Glutamatergic neuron (in vitro differentiated cells): ENCODE measurements around the gene SEBOX. TPM values are rescaled to one million over a fixed set of nuclear protein-coding genes. Genes with fewer than 3 reads are reported as not detected.

ENCODE experiments used
- DNase-seq: peaks from one replicate; pipeline ENCODE4 v3.0.0; 2022
- H3K27ac Mint-ChIP-seq: one replicate; pipeline ENCODE4 v1.8.0; 2020; ENCODE audit warnings: mild to moderate bottlenecking, mixed read lengths, inconsistent platforms; ENCODE audit not compliant: unreplicated experiment
- H3K27me3 Mint-ChIP-seq: one replicate; pipeline ENCODE4 v1.8.0; 2020; ENCODE audit warnings: mild to moderate bottlenecking, moderate library complexity, mixed read lengths, inconsistent platforms; ENCODE audit not compliant: unreplicated experiment
- H3K36me3 Mint-ChIP-seq: one replicate; pipeline ENCODE4 v1.8.0; 2020; ENCODE audit warnings: mild to moderate bottlenecking, mixed read lengths, inconsistent platforms; ENCODE audit not compliant: unreplicated experiment
- H3K4me1 Mint-ChIP-seq: one replicate; pipeline ENCODE4 v1.8.0; 2020; ENCODE audit warnings: mild to moderate bottlenecking, low read depth, mixed read lengths, inconsistent platforms; ENCODE audit not compliant: unreplicated experiment
- H3K4me3 Mint-ChIP-seq: one replicate; pipeline ENCODE4 v1.8.0; 2020; ENCODE audit warnings: mild to moderate bottlenecking, mixed read lengths, inconsistent platforms; ENCODE audit not compliant: unreplicated experiment
- H3K9me3 Mint-ChIP-seq: one replicate; pipeline ENCODE4 v1.8.0; 2020; ENCODE audit warnings: mild to moderate bottlenecking, moderate library complexity, mixed read lengths, inconsistent platforms; ENCODE audit not compliant: unreplicated experiment
- total RNA-seq: library from RNA; stranded (reverse); fragmentation: NEBNext Ultra II Directional; extraction: Animal tissue kit (Norgen Biotek cat#: 25700); gene quantifications from one replicate; pipeline ENCODE4 v1.2.1, GENCODE V29; 2021; ENCODE audit not compliant: unreplicated experiment
- TF ChIP-seq, protein P1 (sequence below): fragments of 200-600 bp; sonication (generic); IDR thresholded peaks from one replicate; pipeline ENCODE4 v1.5.0; 2021; ENCODE audit not compliant: partially characterized antibody, unreplicated experiment

The SEBOX gene
- total RNA-seq, 1 donor from 2014 or later = not detected

- TF ChIP-seq, protein P1, sequence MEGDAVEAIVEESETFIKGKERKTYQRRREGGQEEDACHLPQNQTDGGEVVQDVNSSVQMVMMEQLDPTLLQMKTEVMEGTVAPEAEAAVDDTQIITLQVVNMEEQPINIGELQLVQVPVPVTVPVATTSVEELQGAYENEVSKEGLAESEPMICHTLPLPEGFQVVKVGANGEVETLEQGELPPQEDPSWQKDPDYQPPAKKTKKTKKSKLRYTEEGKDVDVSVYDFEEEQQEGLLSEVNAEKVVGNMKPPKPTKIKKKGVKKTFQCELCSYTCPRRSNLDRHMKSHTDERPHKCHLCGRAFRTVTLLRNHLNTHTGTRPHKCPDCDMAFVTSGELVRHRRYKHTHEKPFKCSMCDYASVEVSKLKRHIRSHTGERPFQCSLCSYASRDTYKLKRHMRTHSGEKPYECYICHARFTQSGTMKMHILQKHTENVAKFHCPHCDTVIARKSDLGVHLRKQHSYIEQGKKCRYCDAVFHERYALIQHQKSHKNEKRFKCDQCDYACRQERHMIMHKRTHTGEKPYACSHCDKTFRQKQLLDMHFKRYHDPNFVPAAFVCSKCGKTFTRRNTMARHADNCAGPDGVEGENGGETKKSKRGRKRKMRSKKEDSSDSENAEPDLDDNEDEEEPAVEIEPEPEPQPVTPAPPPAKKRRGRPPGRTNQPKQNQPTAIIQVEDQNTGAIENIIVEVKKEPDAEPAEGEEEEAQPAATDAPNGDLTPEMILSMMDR = no peak
- H3K4me3 Mint-ChIP-seq = no peak overlapping the region
These were observed 31.8 kb downstream of the SEBOX start for GRCh38 chr17:28333083-28333746.

GRCh38 chr17:28331891-28332420, 33.0 kb downstream of the SEBOX start:
- Mint-ChIP-seq H3K4me1 (peaks cover 12% of the 10 kb centered on the region), H3K27me3 (peaks cover 12% of the 10 kb centered on the region), H3K36me3 (no peaks in the 10 kb centered on the region), H3K9me3 (peaks cover 17% of the 10 kb centered on the region), H3K4me3 (no peak overlapping the region), H3K27ac (no peak overlapping the region)
- TF ChIP-seq, protein P1 = no peak
- DNase-seq = no peak

More at GRCh38 chr17:28333083-28333746, 31.8 kb downstream of the SEBOX start:
- Mint-ChIP-seq H3K36me3 (no peaks in the 10 kb centered on the region), H3K9me3 (peaks cover 20% of the 10 kb centered on the region), H3K4me1 (peaks cover 14% of the 10 kb centered on the region), H3K27me3 (peaks cover 12% of the 10 kb centered on the region), H3K27ac (no peak overlapping the region)
- DNase-seq = no peak

GRCh38 chr17:28330671-28331070, 34.3 kb downstream of the SEBOX start:
- no peak for DNase-seq
- TF ChIP-seq, protein P1 = no peak
- peaks cover 8% of the 10 kb centered on the region for H3K27me3 Mint-ChIP-seq
- H3K4me3 Mint-ChIP-seq = no peak overlapping the region
- no peak overlapping the region for H3K27ac Mint-ChIP-seq
- H3K4me1 Mint-ChIP-seq = peaks cover 19% of the 10 kb centered on the region
- peaks cover 11% of the 10 kb centered on the region for H3K9me3 Mint-ChIP-seq
- no peaks in the 10 kb centered on the region for H3K36me3 Mint-ChIP-seq

GRCh38 chr17:28328325-28328724, 36.7 kb downstream of the SEBOX start:
- H3K4me3 Mint-ChIP-seq = no peak overlapping the region
- TF ChIP-seq, protein P1 = no peak
- H3K27me3 Mint-ChIP-seq = peaks cover 2% of the 10 kb centered on the region
- H3K36me3 Mint-ChIP-seq = no peaks in the 10 kb centered on the region
- H3K9me3 Mint-ChIP-seq = peaks cover 3% of the 10 kb centered on the region
- peaks cover 20% of the 10 kb centered on the region for H3K4me1 Mint-ChIP-seq
- no peak for DNase-seq
- H3K27ac Mint-ChIP-seq = no peak overlapping the region

DNA sequence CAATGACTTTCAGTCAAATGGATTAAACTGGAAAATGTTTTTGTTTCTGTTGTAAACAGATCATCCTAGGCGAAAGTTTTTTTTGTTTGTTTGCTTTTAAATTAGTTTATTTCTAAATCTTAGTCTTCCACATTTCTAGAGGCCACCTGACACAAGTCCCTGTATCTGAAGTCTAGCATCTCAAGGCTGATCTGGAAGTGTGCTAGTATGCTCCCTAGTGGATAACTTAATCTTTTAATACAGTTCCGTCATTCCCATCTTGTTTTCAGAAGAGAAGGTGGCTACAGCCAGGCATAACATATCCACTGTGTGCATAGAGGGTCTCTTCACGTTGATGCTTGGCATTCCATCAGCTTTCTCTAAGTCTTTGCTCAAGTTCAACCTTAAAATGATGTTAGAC, 37.3 kb downstream of the SEBOX start:
- H3K4me3 Mint-ChIP-seq = no peak overlapping the region
- H3K36me3 Mint-ChIP-seq = no peaks in the 10 kb centered on the region
- TF ChIP-seq, protein P1 = no peak
- H3K9me3 Mint-ChIP-seq = peaks cover 3% of the 10 kb centered on the region
- H3K4me1 Mint-ChIP-seq = peaks cover 25% of the 10 kb centered on the region
- peak overlapping the region; percentile 48 for H3K27ac Mint-ChIP-seq
- no peak for DNase-seq
- H3K27me3 Mint-ChIP-seq = peaks cover 2% of the 10 kb centered on the region
